OCI-LY1 (cell line): ENCODE measurements around the gene BFSP1.

Experiments
- H2AFZ ChIP-seq: fragments of 200-600 bp; sonication (generic), shearing (Covaris generic); 2 replicates; pipeline ENCODE4 v1.6.0; 2014; ENCODE audit warnings: antibody characterized with exemption, mild to moderate bottlenecking, low read length
- H3F3A ChIP-seq: fragments of 200-600 bp; sonication (generic), shearing (Covaris generic); 2 replicates; pipeline ENCODE4 v1.6.0; 2014; ENCODE audit warnings: mild to moderate bottlenecking, antibody characterized with exemption, low read length, moderate library complexity; ENCODE audit not compliant: insufficient read depth
- H3K27ac ChIP-seq: fragments of 200-600 bp; sonication (generic); 2 replicates; pipeline ENCODE4 v1.5.1; 2014; ENCODE audit warnings: low read length, mixed run types, mild to moderate bottlenecking, low read depth; ENCODE audit not compliant: poor library complexity, severe bottlenecking
- H3K27me3 ChIP-seq: fragments of 200-600 bp; sonication (generic); 2 replicates; pipeline ENCODE4 v1.6.0; 2014; ENCODE audit warnings: antibody characterized with exemption, mild to moderate bottlenecking, low read length, moderate library complexity; ENCODE audit not compliant: insufficient read depth
- H3K36me3 ChIP-seq: fragments of 200-600 bp; sonication (generic); 2 replicates; pipeline ENCODE4 v1.6.1; 2014; ENCODE audit warnings: mild to moderate bottlenecking, antibody characterized with exemption, low read length, moderate library complexity, mixed read lengths; ENCODE audit not compliant: insufficient read depth
- H3K4me1 ChIP-seq: fragments of 200-600 bp; sonication (generic); 2 replicates; pipeline ENCODE4 v1.5.1; 2014; ENCODE audit warnings: mild to moderate bottlenecking, low read length, moderate library complexity; ENCODE audit not compliant: insufficient read depth, severe bottlenecking
- H3K4me2 ChIP-seq: fragments of 200-600 bp; sonication (generic), shearing (Covaris generic); 2 replicates; pipeline ENCODE4 v1.6.1; 2014; ENCODE audit warnings: low read length
- H3K4me3 ChIP-seq: fragments of 200-600 bp; sonication (generic); 2 replicates; pipeline ENCODE4 v1.5.1; 2014; ENCODE audit warnings: low read length, low read depth, mild to moderate bottlenecking, mixed read lengths; ENCODE audit not compliant: poor library complexity, severe bottlenecking
- H3K79me2 ChIP-seq: fragments of 200-600 bp; shearing (Covaris generic); 2 replicates; pipeline ENCODE4 v1.6.1; 2016; ENCODE audit warnings: mixed run types, low read length, mixed read lengths; ENCODE audit not compliant: insufficient read depth
- H3K9ac ChIP-seq: fragments of 200-600 bp; sonication (generic), shearing (Covaris generic); 2 replicates; pipeline ENCODE4 v1.6.1; 2014; ENCODE audit warnings: mild to moderate bottlenecking, low read length, mixed read lengths
- H3K9me2 ChIP-seq: fragments of 200-600 bp; sonication (generic), shearing (Covaris generic); 2 replicates; pipeline ENCODE4 v1.6.1; 2014; ENCODE audit warnings: low read depth, mild to moderate bottlenecking, low read length, mixed read lengths
- H3K9me3 ChIP-seq: fragments of 200-600 bp; shearing (Covaris generic); 2 replicates; pipeline ENCODE4 v1.6.1; 2014; ENCODE audit warnings: low read length, mixed read lengths
- H4K20me1 ChIP-seq: fragments of 200-600 bp; sonication (generic), shearing (Covaris generic); 2 replicates; pipeline ENCODE4 v1.6.0; 2016; ENCODE audit warnings: mild to moderate bottlenecking, low read length; ENCODE audit not compliant: insufficient read depth
- CTCF ChIP-seq: fragments of 200-600 bp; sonication (generic), shearing (Covaris generic); IDR thresholded peaks from 2 replicates; pipeline ENCODE4 v1.5.1; 2017; ENCODE audit warnings: mild to moderate bottlenecking, antibody characterized with exemption, low read length, moderate library complexity, mixed read lengths
- EZH2 ChIP-seq: fragments of 200-600 bp; sonication (generic), shearing (Covaris generic); IDR thresholded peaks from 2 replicates; pipeline ENCODE4 v1.8.0; 2017; ENCODE audit warnings: borderline replicate concordance, mixed run types, mild to moderate bottlenecking, antibody characterized with exemption, low read length, moderate library complexity, mixed read lengths

The BFSP1 gene

GRCh38 chr20:17470973-17471372 lies 60.2 kb downstream of the BFSP1 start:
- Histone ChIP-seq H3K4me3 (no peak overlapping the region), H3K36me3 (no peaks in the 10 kb centered on the region), H3K9ac (no peak overlapping the region), H3K9me2 (no peaks in the 10 kb centered on the region), H3K4me1 (no peaks in the 10 kb centered on the region), H3K9me3 (no peaks in the 10 kb centered on the region), H3F3A (no peaks in the 10 kb centered on the region), H3K79me2 (no peaks in the 10 kb centered on the region), H3K27ac (no peak overlapping the region), H4K20me1 (no peaks in the 10 kb centered on the region), H3K27me3 (peaks cover 9% of the 10 kb centered on the region; the same call in 1 of the 2 replicates), H3K4me2 (no peak overlapping the region), H2AFZ (no peak overlapping the region)
- no peak for TF ChIP-seq CTCF
- TF ChIP-seq EZH2 = no peak

- H3K36me3 ChIP-seq = no peaks in the 10 kb centered on the region
- H3K9me3 ChIP-seq = no peaks in the 10 kb centered on the region
- H3K9me2 ChIP-seq = no peaks in the 10 kb centered on the region
- peaks cover 9% of the 10 kb centered on the region; the same call in 1 of the 2 replicates for H3K27me3 ChIP-seq
- H3K9ac ChIP-seq = no peak overlapping the region
- H2AFZ ChIP-seq = no peak overlapping the region
- H3K79me2 ChIP-seq = no peaks in the 10 kb centered on the region
- no peak overlapping the region for H3K27ac ChIP-seq
- H3K4me1 ChIP-seq = no peaks in the 10 kb centered on the region
- TF ChIP-seq EZH2 (no peak), CTCF (no peak)
- no peaks in the 10 kb centered on the region for H3F3A ChIP-seq
- no peak overlapping the region for H3K4me3 ChIP-seq
- H3K4me2 ChIP-seq = no peak overlapping the region
- H4K20me1 ChIP-seq = no peaks in the 10 kb centered on the region
Observed at GRCh38 chr20:17470521-17470920, 60.7 kb downstream of the BFSP1 start.

- Histone ChIP-seq H3K4me1 (no peaks in the 10 kb centered on the region), H3K9me2 (no peaks in the 10 kb centered on the region), H3K79me2 (no peaks in the 10 kb centered on the region), H3F3A (no peaks in the 10 kb centered on the region), H3K27me3 (peaks cover 9% of the 10 kb centered on the region; the same call in 1 of the 2 replicates), H3K9ac (no peak overlapping the region), H2AFZ (no peak overlapping the region), H3K4me3 (no peak overlapping the region), H3K4me2 (no peak overlapping the region), H3K36me3 (no peaks in the 10 kb centered on the region), H3K9me3 (no peaks in the 10 kb centered on the region), H3K27ac (no peak overlapping the region), H4K20me1 (no peaks in the 10 kb centered on the region)
- TF ChIP-seq CTCF = no peak
- TF ChIP-seq EZH2 = no peak
Observed at GRCh38 chr20:17469246-17470030, 61.7 kb downstream of the BFSP1 start.
